ACC112 (cell line): ENCODE data around the gene MYT1.

Source experiments
- H2AFZ ChIP-seq: fragments of 200-600 bp; sonication (generic); one replicate; pipeline ENCODE4 v1.6.0; 2017; ENCODE audit warnings: antibody characterized with exemption, low read length; ENCODE audit not compliant: unreplicated experiment
- H3K27ac ChIP-seq: fragments of 200-600 bp; sonication (generic); 2 replicates; pipeline ENCODE4 v1.5.1; 2014; ENCODE audit warnings: low read depth, mild to moderate bottlenecking, antibody characterized with exemption, low read length, moderate library complexity
- H3K27me3 ChIP-seq: fragments of 200-600 bp; sonication (generic); 2 replicates; pipeline ENCODE4 v1.6.1; 2014; ENCODE audit warnings: mild to moderate bottlenecking, antibody characterized with exemption, low read length, moderate library complexity, mixed read lengths; ENCODE audit not compliant: insufficient read depth
- H3K36me3 ChIP-seq: fragments of 200-600 bp; sonication (generic); 2 replicates; pipeline ENCODE4 v1.6.1; 2016; ENCODE audit warnings: mild to moderate bottlenecking, antibody characterized with exemption, low read length, moderate library complexity, mixed read lengths; ENCODE audit not compliant: insufficient read depth
- H3K4me1 ChIP-seq: fragments of 200-600 bp; sonication (generic); one replicate; pipeline ENCODE4 v1.6.1; 2016; ENCODE audit warnings: low read length, mixed read lengths; ENCODE audit not compliant: insufficient read depth, unreplicated experiment, control insufficient read depth
- H3K4me3 ChIP-seq: fragments of 200-600 bp; sonication (generic); 2 replicates; pipeline ENCODE4 v1.5.1; 2014; ENCODE audit warnings: mild to moderate bottlenecking, low read depth, low read length
- H3K79me2 ChIP-seq: fragments of 200-600 bp; sonication (generic); one replicate; pipeline ENCODE4 v1.6.0; 2016; ENCODE audit warnings: low read length; ENCODE audit not compliant: control insufficient read depth, unreplicated experiment, insufficient read depth

The MYT1 gene

GRCh38 chr20:64266988-64267387 lies 102.7 kb downstream of the MYT1 start:
- Histone ChIP-seq H2AFZ (no peak overlapping the region), H3K36me3 (peaks cover 18% of the 10 kb centered on the region; the same call in 1 of the 2 replicates), H3K27me3 (no peaks in the 10 kb centered on the region), H3K27ac (no peak overlapping the region), H3K79me2 (no peaks in the 10 kb centered on the region), H3K4me3 (no peak overlapping the region), H3K4me1 (no peaks in the 10 kb centered on the region)

GRCh38 chr20:64268174-64268573 lies 103.9 kb downstream of the MYT1 start:
- Histone ChIP-seq H3K4me3 (no peak overlapping the region), H3K79me2 (no peaks in the 10 kb centered on the region), H3K4me1 (no peaks in the 10 kb centered on the region), H3K27me3 (no peaks in the 10 kb centered on the region), H2AFZ (no peak overlapping the region), H3K36me3 (peaks cover 18% of the 10 kb centered on the region; the same call in 1 of the 2 replicates), H3K27ac (no peak overlapping the region)

GRCh38 chr20:64269604-64270411 lies 105.6 kb downstream of the MYT1 start:
- no peak overlapping the region for H2AFZ ChIP-seq
- no peak overlapping the region for H3K27ac ChIP-seq
- no peak overlapping the region for H3K4me3 ChIP-seq
- H3K79me2 ChIP-seq: no peaks in the 10 kb centered on the region
- H3K27me3 ChIP-seq: no peaks in the 10 kb centered on the region
- peaks cover 18% of the 10 kb centered on the region; the same call in 1 of the 2 replicates for H3K36me3 ChIP-seq
- H3K4me1 ChIP-seq: no peaks in the 10 kb centered on the region

- H3K36me3 ChIP-seq: peaks cover 18% of the 10 kb centered on the region; the same call in 1 of the 2 replicates
- no peaks in the 10 kb centered on the region for H3K4me1 ChIP-seq
- no peaks in the 10 kb centered on the region for H3K79me2 ChIP-seq
- no peak overlapping the region for H3K27ac ChIP-seq
- no peaks in the 10 kb centered on the region for H3K27me3 ChIP-seq
- H2AFZ ChIP-seq: no peak overlapping the region
- no peak overlapping the region for H3K4me3 ChIP-seq
These were observed 107.4 kb downstream of the MYT1 start for GRCh38 chr20:64271636-64272035.

- H3K36me3 ChIP-seq: peaks cover 13% of the 10 kb centered on the region; the same call in 1 of the 2 replicates
- no peak overlapping the region for H3K27ac ChIP-seq
These were observed 108.9 kb downstream of the MYT1 start for GRCh38 chr20:64273109-64273508.

GRCh38 chr20:64276817-64277216 lies 112.6 kb downstream of the MYT1 start:
- Histone ChIP-seq H3K4me1 (no peaks in the 10 kb centered on the region), H3K79me2 (no peaks in the 10 kb centered on the region), H3K27me3 (no peaks in the 10 kb centered on the region), H3K4me3 (no peak overlapping the region), H2AFZ (no peak overlapping the region), H3K27ac (no peak overlapping the region), H3K36me3 (no peaks in the 10 kb centered on the region)

More at GRCh38 chr20:64273109-64273508, 108.9 kb downstream of the MYT1 start:
- Histone ChIP-seq H3K4me1 (no peaks in the 10 kb centered on the region), H3K27me3 (no peaks in the 10 kb centered on the region), H3K79me2 (no peaks in the 10 kb centered on the region), H2AFZ (no peak overlapping the region), H3K4me3 (no peak overlapping the region)

- H3K27ac ChIP-seq: no peak overlapping the region
- no peaks in the 10 kb centered on the region for H3K36me3 ChIP-seq
- H3K79me2 ChIP-seq: no peaks in the 10 kb centered on the region
- H2AFZ ChIP-seq: no peak overlapping the region
- no peaks in the 10 kb centered on the region for H3K4me1 ChIP-seq
- no peak overlapping the region for H3K4me3 ChIP-seq
- no peaks in the 10 kb centered on the region for H3K27me3 ChIP-seq
These were observed 113.5 kb downstream of the MYT1 start for GRCh38 chr20:64277571-64278316.

- Histone ChIP-seq H3K4me1 (no peaks in the 10 kb centered on the region), H3K27me3 (no peaks in the 10 kb centered on the region), H3K4me3 (no peak overlapping the region), H3K36me3 (no peaks in the 10 kb centered on the region), H3K27ac (no peak overlapping the region), H2AFZ (no peak overlapping the region), H3K79me2 (no peaks in the 10 kb centered on the region)
These were observed 114.0 kb downstream of the MYT1 start for GRCh38 chr20:64278317-64278681.

GRCh38 chr20:64279826-64280459 lies 115.7 kb downstream of the MYT1 start:
- no peaks in the 10 kb centered on the region for H3K4me1 ChIP-seq
- no peaks in the 10 kb centered on the region for H3K36me3 ChIP-seq
- no peak overlapping the region for H2AFZ ChIP-seq
- H3K27ac ChIP-seq: no peak overlapping the region
- H3K79me2 ChIP-seq: no peaks in the 10 kb centered on the region
- H3K27me3 ChIP-seq: no peaks in the 10 kb centered on the region
- no peak overlapping the region for H3K4me3 ChIP-seq

GRCh38 chr20:64280460-64280843 lies 116.2 kb downstream of the MYT1 start:
- H3K27ac ChIP-seq: no peak overlapping the region
- H2AFZ ChIP-seq: no peak overlapping the region
- H3K4me1 ChIP-seq: no peaks in the 10 kb centered on the region
- H3K4me3 ChIP-seq: no peak overlapping the region
- no peaks in the 10 kb centered on the region for H3K79me2 ChIP-seq
- no peaks in the 10 kb centered on the region for H3K36me3 ChIP-seq
- H3K27me3 ChIP-seq: no peaks in the 10 kb centered on the region
